ENCODE results near the gene EFCAB14. TPM values are rescaled to one million over a fixed set of nuclear protein-coding genes. Genes with fewer than 3 reads are reported as not detected.
A peak's percentile ranks its signal among the peaks of the same experiment; 100 is the strongest.

EFCAB14 gene
- total RNA-seq, 1 donor from 2014 or later = 79.8 TPM

DNA sequence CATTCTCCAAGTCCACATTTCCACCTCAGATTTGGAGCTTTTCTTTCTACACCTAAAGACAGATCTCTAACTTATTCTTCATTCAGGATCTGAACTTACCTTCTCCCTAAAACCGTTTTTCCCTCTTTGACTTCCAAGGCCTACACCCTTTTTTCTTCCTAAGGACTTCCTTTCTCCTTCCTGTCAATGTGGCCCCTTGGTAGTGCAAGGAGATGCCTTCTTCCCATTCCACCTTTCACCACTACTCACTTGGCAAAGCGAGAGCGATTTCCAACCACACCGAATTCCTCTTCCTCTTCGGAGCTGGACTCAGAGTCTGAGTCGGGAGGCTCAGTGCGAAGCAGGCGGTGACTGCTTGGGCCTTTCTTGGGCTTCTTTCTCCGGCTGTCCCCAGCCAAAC is 1.3 kb downstream of the EFCAB14 start:
- H3K27me3 Mint-ChIP-seq = peaks cover 2% of the 10 kb centered on the region
- peaks cover 37% of the 10 kb centered on the region for H3K4me1 Mint-ChIP-seq
- H3K36me3 Mint-ChIP-seq (ENCODE audit: low read depth) = peaks cover 44% of the 10 kb centered on the region
- H3K27ac Mint-ChIP-seq = peak overlapping the region; percentile 85
- TF ChIP-seq, protein P1, sequence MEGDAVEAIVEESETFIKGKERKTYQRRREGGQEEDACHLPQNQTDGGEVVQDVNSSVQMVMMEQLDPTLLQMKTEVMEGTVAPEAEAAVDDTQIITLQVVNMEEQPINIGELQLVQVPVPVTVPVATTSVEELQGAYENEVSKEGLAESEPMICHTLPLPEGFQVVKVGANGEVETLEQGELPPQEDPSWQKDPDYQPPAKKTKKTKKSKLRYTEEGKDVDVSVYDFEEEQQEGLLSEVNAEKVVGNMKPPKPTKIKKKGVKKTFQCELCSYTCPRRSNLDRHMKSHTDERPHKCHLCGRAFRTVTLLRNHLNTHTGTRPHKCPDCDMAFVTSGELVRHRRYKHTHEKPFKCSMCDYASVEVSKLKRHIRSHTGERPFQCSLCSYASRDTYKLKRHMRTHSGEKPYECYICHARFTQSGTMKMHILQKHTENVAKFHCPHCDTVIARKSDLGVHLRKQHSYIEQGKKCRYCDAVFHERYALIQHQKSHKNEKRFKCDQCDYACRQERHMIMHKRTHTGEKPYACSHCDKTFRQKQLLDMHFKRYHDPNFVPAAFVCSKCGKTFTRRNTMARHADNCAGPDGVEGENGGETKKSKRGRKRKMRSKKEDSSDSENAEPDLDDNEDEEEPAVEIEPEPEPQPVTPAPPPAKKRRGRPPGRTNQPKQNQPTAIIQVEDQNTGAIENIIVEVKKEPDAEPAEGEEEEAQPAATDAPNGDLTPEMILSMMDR (IDR thresholded peaks at IDR 0.05) = no peak
- ChIA-PET CTCF (no interaction called here), POLR2A (interaction anchor here (0.7 to 2.4 kb wide), 3 partner anchors 43 to 1996 kb away, joined by 3 to 8 read pairs (median 3); partner anchors contain the start of gene ATPAF1)
- intact Hi-C loops (cut with micrococcal nuclease) = loop anchor here (2.0 to 10.0 kb wide), 4 partner anchors 49 to 617 kb away; partner anchors contain the start of genes ATPAF1, CMPK1, LRRC41 and RAD54L
- H3K4me3 Mint-ChIP-seq = peak overlapping the region; percentile 89
- no peaks in the 10 kb centered on the region for H3K9me3 Mint-ChIP-seq
- DNase-seq = no peak
- ATAC-seq (ENCODE audit: low read depth) = no peak

DNA sequence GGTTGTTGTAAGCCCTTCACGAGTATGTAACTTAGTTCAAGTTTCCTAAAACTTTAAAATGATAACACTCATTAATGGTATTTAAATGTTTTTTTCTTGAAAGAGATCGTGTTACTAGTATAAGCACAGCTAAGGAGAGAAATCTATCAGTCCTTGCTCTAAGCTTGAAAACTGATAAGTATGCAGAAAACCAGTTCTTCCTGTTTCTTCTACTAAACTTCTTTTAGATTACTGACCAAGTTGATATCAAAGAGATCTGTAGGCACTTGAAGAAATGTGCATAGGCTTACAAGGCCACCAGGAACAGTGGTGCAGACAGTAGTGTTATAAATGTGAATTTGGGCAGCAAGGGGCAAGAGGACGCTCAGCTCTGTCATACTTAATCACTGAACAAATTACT is 3.9 kb downstream of the EFCAB14 start:
- intact Hi-C loops (cut with micrococcal nuclease) = loop anchor here (5.0 to 10.0 kb wide), 3 partner anchors 413 to 620 kb away; partner anchors contain the start of genes CMPK1, LRRC41, RAD54L and UQCRH
- CTCF ChIA-PET = no interaction called here
- no peak overlapping the region for H3K27ac Mint-ChIP-seq
- no peak for DNase-seq
- no peaks in the 10 kb centered on the region for H3K9me3 Mint-ChIP-seq
- peaks cover 64% of the 10 kb centered on the region for H3K36me3 Mint-ChIP-seq (ENCODE audit: low read depth)
- H3K27me3 Mint-ChIP-seq = no peaks in the 10 kb centered on the region
- POLR2A ChIA-PET = no interaction called here
- TF ChIP-seq, protein P1 (IDR thresholded peaks at IDR 0.05) = no peak
- H3K4me3 Mint-ChIP-seq = no peak overlapping the region
- H3K4me1 Mint-ChIP-seq = peaks cover 37% of the 10 kb centered on the region
- no peak for ATAC-seq (ENCODE audit: low read depth)

- H3K9me3 Mint-ChIP-seq = no peaks in the 10 kb centered on the region
- TF ChIP-seq, protein P1 (IDR thresholded peaks at IDR 0.05) = no peak
- no peak overlapping the region for H3K4me3 Mint-ChIP-seq
- peaks cover 82% of the 10 kb centered on the region for H3K36me3 Mint-ChIP-seq (ENCODE audit: low read depth)
- H3K27me3 Mint-ChIP-seq = no peaks in the 10 kb centered on the region
- DNase-seq = no peak
- no peak for ATAC-seq (ENCODE audit: low read depth)
- POLR2A ChIA-PET = no interaction called here
- peaks cover 4% of the 10 kb centered on the region for H3K4me1 Mint-ChIP-seq
- no peak overlapping the region for H3K27ac Mint-ChIP-seq
- CTCF ChIA-PET = interaction anchor here (1.2 kb wide), 1 partner anchor 17 kb away, joined by 3 read pairs; no protein-coding TSS in a partner anchor
- intact Hi-C loops (cut with micrococcal nuclease) = no loop called here
These were observed 10.8 kb downstream of the EFCAB14 start for GRCh38 chr1:46708121-46708520.

GRCh38 chr1:46705408-46705807 is 13.5 kb downstream of the EFCAB14 start:
- DNase-seq (no peak), ATAC-seq (ENCODE audit: low read depth) (no peak)
- H3K4me3 Mint-ChIP-seq = no peak overlapping the region
- no peak overlapping the region for H3K27ac Mint-ChIP-seq
- ChIA-PET CTCF (no interaction called here), POLR2A (no interaction called here)
- intact Hi-C loops (cut with micrococcal nuclease) = no loop called here
- peaks cover 4% of the 10 kb centered on the region for H3K4me1 Mint-ChIP-seq
- H3K27me3 Mint-ChIP-seq = no peaks in the 10 kb centered on the region
- peaks cover 88% of the 10 kb centered on the region for H3K36me3 Mint-ChIP-seq (ENCODE audit: low read depth)
- H3K9me3 Mint-ChIP-seq = no peaks in the 10 kb centered on the region
- TF ChIP-seq, protein P1 (IDR thresholded peaks at IDR 0.05) = no peak

DNA sequence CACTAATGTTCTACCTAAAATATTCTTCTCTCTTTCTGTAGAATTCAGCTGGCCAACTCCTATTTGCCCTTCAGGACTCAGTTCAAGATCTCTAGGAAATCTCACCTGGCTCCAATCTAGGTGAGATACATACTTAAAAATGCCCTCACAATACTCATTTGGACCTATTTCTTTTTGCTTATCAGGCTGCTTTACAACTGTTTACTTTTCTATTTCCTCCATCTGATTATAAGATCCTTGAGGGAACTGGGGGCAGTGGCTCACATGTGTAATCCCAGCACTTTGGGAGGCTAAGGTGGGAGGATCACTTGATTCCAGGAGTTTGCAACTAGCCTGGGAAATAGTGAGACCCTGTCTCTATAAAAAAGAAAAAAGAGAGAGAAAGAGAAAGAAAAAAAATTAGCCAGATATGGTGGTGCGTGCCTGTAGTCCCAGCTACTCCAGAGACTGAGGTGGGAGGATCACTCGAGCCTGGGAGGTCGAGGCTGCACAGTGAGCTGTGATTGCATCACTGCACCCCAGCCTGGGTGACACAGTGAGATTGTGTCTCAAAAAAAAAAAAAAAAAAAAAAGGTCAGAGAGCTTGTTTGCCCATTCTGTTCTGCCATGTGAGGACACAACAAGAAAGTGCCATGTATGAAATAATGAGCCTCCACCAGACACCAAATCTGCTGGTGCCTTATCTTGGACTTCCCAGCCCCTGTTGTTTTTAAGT is 14.8 kb downstream of the EFCAB14 start:
- peaks cover 89% of the 10 kb centered on the region for H3K36me3 Mint-ChIP-seq (ENCODE audit: low read depth)
- CTCF ChIA-PET = no interaction called here

More for the DNA sequence above, 14.8 kb downstream of the EFCAB14 start:
- no peak overlapping the region for H3K4me3 Mint-ChIP-seq
- no peaks in the 10 kb centered on the region for H3K9me3 Mint-ChIP-seq
- no peak overlapping the region for H3K27ac Mint-ChIP-seq
- intact Hi-C loops (cut with micrococcal nuclease) = no loop called here
- H3K27me3 Mint-ChIP-seq = no peaks in the 10 kb centered on the region
- DNase-seq = no peak
- POLR2A ChIA-PET = interaction anchor here (0.6 to 0.7 kb wide), 3 partner anchors 22 to 100 kb away, joined by 3 to 7 read pairs (median 5); partner anchors contain the start of gene MKNK1
- peaks cover 6% of the 10 kb centered on the region for H3K4me1 Mint-ChIP-seq
- TF ChIP-seq, protein P1 (IDR thresholded peaks at IDR 0.05) = no peak
- no peak for ATAC-seq (ENCODE audit: low read depth)
